ENCODE data around the gene BCL2.

BCL2 gene

GRCh38 chr18:63146828-63147409, 172.7 kb downstream of the BCL2 start:
- in situ Hi-C loops (cut with MboI; ENCODE audit: low sequenced_read_pairs), result no loop called here

GRCh38 chr18:63145851-63146555, 173.6 kb downstream of the BCL2 start:
- in situ Hi-C loops (cut with MboI; ENCODE audit: low sequenced_read_pairs), result no loop called here

GRCh38 chr18:63145166-63145850, 174.3 kb downstream of the BCL2 start:
- in situ Hi-C loops (cut with MboI; ENCODE audit: low sequenced_read_pairs), result no loop called here

- in situ Hi-C loops (cut with MboI; ENCODE audit: low sequenced_read_pairs), result no loop called here
These were observed 174.8 kb downstream of the BCL2 start for GRCh38 chr18:63144748-63145147.

GRCh38 chr18:63143330-63143771, 176.2 kb downstream of the BCL2 start:
- in situ Hi-C loops (cut with MboI; ENCODE audit: low sequenced_read_pairs), result no loop called here

- in situ Hi-C loops (cut with MboI; ENCODE audit: low sequenced_read_pairs), result no loop called here
These were observed 176.9 kb downstream of the BCL2 start for GRCh38 chr18:63142594-63143225.

- in situ Hi-C loops (cut with MboI; ENCODE audit: low sequenced_read_pairs), result no loop called here
These were observed 177.8 kb downstream of the BCL2 start for GRCh38 chr18:63141778-63142176.

GRCh38 chr18:63140997-63141777, 178.4 kb downstream of the BCL2 start:
- in situ Hi-C loops (cut with MboI; ENCODE audit: low sequenced_read_pairs), result no loop called here

GRCh38 chr18:63140038-63140450, 179.5 kb downstream of the BCL2 start:
- in situ Hi-C loops (cut with MboI; ENCODE audit: low sequenced_read_pairs), result no loop called here

GRCh38 chr18:63138436-63139340, 180.9 kb downstream of the BCL2 start:
- in situ Hi-C loops (cut with MboI; ENCODE audit: low sequenced_read_pairs), result no loop called here

GRCh38 chr18:63137999-63138435, 181.6 kb downstream of the BCL2 start:
- in situ Hi-C loops (cut with MboI; ENCODE audit: low sequenced_read_pairs), result no loop called here

GRCh38 chr18:63135101-63135500, 184.5 kb downstream of the BCL2 start:
- in situ Hi-C loops (cut with MboI; ENCODE audit: low sequenced_read_pairs), result no loop called here

- in situ Hi-C loops (cut with MboI; ENCODE audit: low sequenced_read_pairs), result no loop called here
These were observed 186.8 kb downstream of the BCL2 start for GRCh38 chr18:63132819-63133200.

- in situ Hi-C loops (cut with MboI; ENCODE audit: low sequenced_read_pairs), result no loop called here
These were observed 187.4 kb downstream of the BCL2 start for GRCh38 chr18:63131959-63132818.

GRCh38 chr18:63131106-63131958, 188.2 kb downstream of the BCL2 start:
- in situ Hi-C loops (cut with MboI; ENCODE audit: low sequenced_read_pairs), result no loop called here

- in situ Hi-C loops (cut with MboI; ENCODE audit: low sequenced_read_pairs), result no loop called here
These were observed 189.4 kb downstream of the BCL2 start for GRCh38 chr18:63130176-63130575.

GRCh38 chr18:63128237-63128974, 191.2 kb downstream of the BCL2 start:
- in situ Hi-C loops (cut with MboI; ENCODE audit: low sequenced_read_pairs), result no loop called here
